ENCODE data around the gene SPEG. TPM values are rescaled to one million over a fixed set of nuclear protein-coding genes. Genes with fewer than 3 reads are reported as not detected.

SPEG gene
- total and polyA plus RNA-seq, 2 of the 8 experiments (the other 6 are each of a cell fraction or from before 2014, with no cell fraction given) = 19.9 to 32.0 TPM

- 1% methylated on average over 41 of the region's 66 CpGs; no CpG with 5 or more reads in 1 of the 2 experiments for WGBS, 2 experiments (ENCODE audit: extremely low coverage in 1 of 2, insufficient coverage in 1 of 2, insufficient read length in 1 of 2, insufficient replicate concordance in 2 of 2, low coverage in 1 of 2, low lambda C conversion rate in 2 of 2, missing lambda C conversion rate in 1 of 2)
- no peak overlapping the region for H3K4ac ChIP-seq (replicated peaks; ENCODE audit: insufficient read length, low read depth, low read length)
- POLR2A ChIA-PET (ENCODE audit: partially characterized antibody) = interaction anchor here (0.6 to 3.3 kb wide), 13 partner anchors 11 to 110 kb away, joined by 3 to 44 read pairs (median 5); partner anchors contain the start of genes GMPPA, INHA, OBSL1 and STK11IP
- H3K23me2 ChIP-seq (ENCODE audit: low read depth, low read length) = peaks cover 14% of the 10 kb centered on the region; the same call in 1 of the 2 replicates
- H3K4me1 ChIP-seq (replicated peaks in 1 of 4; ENCODE audit: control insufficient read depth in 3 of 4, insufficient read depth in 4 of 4, low read length in 3 of 4) = peaks cover 5 to 20% (median 11%) of the 10 kb centered on the region in 4 experiments
- H3K36me3 ChIP-seq (ENCODE audit: control insufficient read depth in 2 of 4, insufficient read depth in 4 of 4, low read length in 3 of 4) = peaks cover 4 to 22% (median 12%) of the 10 kb centered on the region in 4 experiments; a peak in 6 of 8 replicates
- H4K20me1 ChIP-seq (replicated peaks in 1 of 2; ENCODE audit: control insufficient read depth in 1 of 2, insufficient read depth in 2 of 2, low read length in 2 of 2) = peaks cover 14 to 20% of the 10 kb centered on the region in 2 experiments
- H2BK12ac ChIP-seq (ENCODE audit: low read depth, low read length) = no peak overlapping the region
- H3K14ac ChIP-seq (ENCODE audit: insufficient read length) = no peak overlapping the region
- no peak overlapping the region for H4K91ac ChIP-seq (replicated peaks; ENCODE audit: insufficient read length, low read length)
- H3K27ac ChIP-seq (ENCODE audit: low read depth, low read length) = peak overlapping the region; percentile 19; the same call in 1 of the 2 replicates
- no peak overlapping the region for H4K5ac ChIP-seq (ENCODE audit: insufficient read length, low read depth, low read length)
- peaks cover 0 to 6% of the 10 kb centered on the region in 2 experiments; a peak in 1 of 4 replicates for H3K79me2 ChIP-seq (ENCODE audit: control insufficient read depth in 1 of 2, insufficient read depth in 2 of 2, low read length in 2 of 2)
- H2BK120ac ChIP-seq (replicated peaks; ENCODE audit: low read depth, low read length) = no peak overlapping the region
- DNase-seq (ENCODE audit: low read depth in 1 of 2, low spot score in 2 of 2) = peak in 1 of 2 experiments; percentile 83
- peaks cover 0 to 4% (median 0%) of the 10 kb centered on the region in 4 experiments; a peak in 2 of 7 replicates for H3K27me3 ChIP-seq (replicated peaks in 1 of 4; ENCODE audit: control insufficient read depth in 3 of 4, extremely low read depth in 1 of 4, insufficient read depth in 3 of 4, low read length in 3 of 4)
- H3K79me1 ChIP-seq (ENCODE audit: low read depth, low read length) = peaks cover 4% of the 10 kb centered on the region; the same call in 1 of the 2 replicates
- FAIRE-seq = no peak
- no peaks in the 10 kb centered on the region for H3K9me3 ChIP-seq (ENCODE audit: insufficient read depth in 2 of 2, low read depth in 1 of 2, low read length in 1 of 2)
- peak overlapping the region; percentile 84 for H3K56ac ChIP-seq (replicated peaks; ENCODE audit: insufficient read length, low read depth, low read length)
- H3K4me3 ChIP-seq (ENCODE audit: extremely low read depth in 1 of 4, insufficient read depth in 2 of 4, low read depth in 3 of 4, low read length in 4 of 4) = peak overlapping the region; percentile 73 to 90 (median 80)
- H3K23ac ChIP-seq (ENCODE audit: insufficient read length) = no peak overlapping the region
- H2BK5ac ChIP-seq (ENCODE audit: low read depth, low read length) = peak overlapping the region; percentile 85; the same call in 1 of the 2 replicates
- no peak overlapping the region for H2AFZ ChIP-seq (ENCODE audit: low read length)
- H4K8ac ChIP-seq (ENCODE audit: extremely low read depth, insufficient read depth, low read length) = peak overlapping the region; percentile 72; the same call in 1 of the 2 replicates
- H2BK15ac ChIP-seq (ENCODE audit: low read length) = no peak overlapping the region
- peak overlapping the region; percentile 48; the same call in 1 of the 2 replicates for H3K18ac ChIP-seq (ENCODE audit: extremely low read depth, low read length)
- H3K9ac ChIP-seq (replicated peaks in 1 of 4; ENCODE audit: extremely low read depth in 1 of 4, low read depth in 3 of 4, low read length in 3 of 4) = peak overlapping the region in 3 of 4 experiments; percentile 52 to 76 (median 65); a peak in 6 of 7 replicates
- CTCF ChIA-PET (ENCODE audit: partially characterized antibody) = interaction anchor here (0.9 to 113.1 kb wide), 16 partner anchors 9 to 139 kb away, joined by 3 to 7248 read pairs (median 8); partner anchors contain the start of genes DES, GMPPA, SPEG and STK11IP
- no peak overlapping the region for H2BK20ac ChIP-seq (ENCODE audit: low read length)
- no peak overlapping the region for H2AK5ac ChIP-seq (ENCODE audit: low read depth, low read length)
- peak overlapping the region; percentile 62 to 90 for H3K4me2 ChIP-seq (ENCODE audit: insufficient read depth in 1 of 2, low read depth in 2 of 2, low read length in 2 of 2)
- TF ChIP-seq CBX8 (IDR thresholded peaks at IDR 0.05; ENCODE audit: borderline replicate concordance, low read depth, low read length) (no peak), SIN3A (conservative IDR thresholded peaks at IDR 0.05 in 1 of 2, IDR thresholded peaks at IDR 0.05 in 1 of 2; ENCODE audit: low read depth in 1 of 2, low read length in 2 of 2) (0 out of 4 replicates have a peak, but pooled peaks of 1 of the 2 experiments have one; percentile 26), CEBPB (IDR thresholded peaks at IDR 0.05; ENCODE audit: low read depth, low read length) (no peak), CHD1 (IDR thresholded peaks at IDR 0.05; ENCODE audit: low read depth, low read length) (no peak), POLR2A (IDR thresholded peaks at IDR 0.05; ENCODE audit: control extremely low read depth in 1 of 2, low read depth in 2 of 2, low read length in 2 of 2) (peak in 1 of 2 experiments; percentile 32; a peak in 1 of 3 replicates), USF2 (IDR thresholded peaks at IDR 0.05; ENCODE audit: low read length) (no peak), EP300 (IDR thresholded peaks at IDR 0.05; ENCODE audit: borderline replicate concordance in 1 of 2, low read depth in 2 of 2, low read length in 2 of 2) (no peak), RFX5 (IDR thresholded peaks at IDR 0.05; ENCODE audit: borderline replicate concordance, low read depth, low read length) (no peak), KDM4A (IDR thresholded peaks at IDR 0.05; ENCODE audit: low read depth, low read length, severe bottlenecking) (peak; percentile 33)
Observed at GRCh38 chr2:219542931-219543595, 108.4 kb downstream of the SPEG start.
